A549 (cell line): ENCODE data around the gene PCBP3. TPM values are rescaled to one million over a fixed set of nuclear protein-coding genes. Genes with fewer than 3 reads are reported as not detected.

Source experiments
- ATAC-seq, 2 experiments: fragments of 200-7000 bp in 1 of 2; fragments of >200 bp in 1 of 2; cut with Nextera tagmentation in 1 of 2; cut with Tn5 transposase in 1 of 2; 3 replicates each; pipeline versions ENCODE4 v1.8.0 to v1.9.1; 2018 to 2020; ENCODE audit warnings: mild to moderate bottlenecking in 1 of 2, moderate library complexity in 1 of 2
- CTCF ChIA-PET: fragments of 300-600 bp; sonication (Branson Sonifier 250); formaldehyde crosslinking; extraction: SDS; loops from one replicate; lab custom pipeline; 2021; ENCODE audit warnings: antibody characterized with exemption, inconsistent platforms; lab: Yijun Ruan, JAX
- POLR2A ChIA-PET: fragments of 350-600 bp; formaldehyde crosslinking; extraction: SDS; loops from one replicate; lab custom pipeline; 2021; ENCODE audit warnings: antibody characterized with exemption, inconsistent platforms; lab: Yijun Ruan, JAX
- DNase-seq, 2 experiments: peaks; one replicate each; pipeline versions ENCODE4 v3.0.0 to v3.0.0-alpha.2; 2011 to 2016; ENCODE audit warnings: low read depth in 1 of 2, low spot score in 1 of 2
- FAIRE-seq: peaks from 2 replicates; lab custom pipeline; 2011; peaks lifted over from hg19 to GRCh38; lab: Jason Lieb, UNC
- H3K27ac ChIP-seq, 2 experiments: fragments of >200 bp; sonication (Bioruptor Twin); formaldehyde crosslinking; 3 replicates each; pipeline ENCODE4 v1.5.1; 2016 to 2017
- H3K4me1 ChIP-seq: fragments of >200 bp; sonication (Bioruptor Twin); formaldehyde crosslinking; 3 replicates; pipeline ENCODE4 v1.6.1; 2016
- H3K4me2 ChIP-seq: fragments of >200 bp; sonication (Bioruptor Twin); formaldehyde crosslinking; 3 replicates; pipeline ENCODE4 v1.6.1; 2016
- H3K4me3 ChIP-seq: fragments of >200 bp; sonication (Bioruptor Twin); formaldehyde crosslinking; 3 replicates; pipeline ENCODE4 v1.5.1; 2016
- H3K9me3 ChIP-seq: fragments of >200 bp; sonication (Bioruptor Twin); formaldehyde crosslinking; 3 replicates; pipeline ENCODE4 v1.6.1; 2016
- BHLHE40 ChIP-seq: IDR thresholded peaks from 2 replicates; pipeline ENCODE4 v1.6.1; 2012; ENCODE audit warnings: low read depth, low read length, inconsistent platforms
- CEBPB ChIP-seq, 2 experiments: fragments of >200 bp in 1 of 2; sonication (Bioruptor Twin) in 1 of 2; formaldehyde crosslinking in 1 of 2; IDR thresholded peaks; 2 replicates each; pipeline ENCODE4 v1.6.1; 2012 to 2016
- CHD4 ChIP-seq: fragments of 200-600 bp; sonication (generic); IDR thresholded peaks from 2 replicates; pipeline ENCODE4 v1.6.1; 2016; ENCODE audit warnings: antibody characterized with exemption, mild to moderate bottlenecking, borderline replicate concordance
- E2F6 ChIP-seq: IDR thresholded peaks from 2 replicates; pipeline ENCODE4 v1.6.1; 2012; ENCODE audit warnings: low read depth, borderline replicate concordance
- EHF ChIP-seq: fragments of 250-450 bp; sonication (Bioruptor Pico); IDR thresholded peaks from 2 replicates; pipeline ENCODE4 v1.5.0; 2020; ENCODE audit warnings: mild to moderate bottlenecking
- ELK1 ChIP-seq: fragments of 150-350 bp; IDR thresholded peaks from 2 replicates; pipeline ENCODE4 v1.6.1; 2014; ENCODE audit warnings: low read depth, mild to moderate bottlenecking, low read length
- ESRRA ChIP-seq: fragments of 150-350 bp; IDR thresholded peaks from 2 replicates; pipeline ENCODE4 v1.6.1; 2014; ENCODE audit warnings: mild to moderate bottlenecking, low read length, borderline replicate concordance
- FOSB ChIP-seq: fragments of 250-450 bp; sonication (Bioruptor Pico); IDR thresholded peaks from 2 replicates; pipeline ENCODE4 v1.5.0; 2020; ENCODE audit warnings: mild to moderate bottlenecking, moderate library complexity
- GATA3 ChIP-seq: IDR thresholded peaks from 2 replicates; pipeline ENCODE4 v1.6.1; 2012; ENCODE audit warnings: borderline replicate concordance
- HES2 ChIP-seq: fragments of >200 bp; sonication (Bioruptor Twin); formaldehyde crosslinking; IDR thresholded peaks from 2 replicates; pipeline ENCODE4 v1.6.1; 2016
- HOXA7 ChIP-seq: fragments of 250-450 bp; sonication (Bioruptor Pico); IDR thresholded peaks from 2 replicates; pipeline ENCODE4 v1.5.0; 2020; ENCODE audit warnings: mild to moderate bottlenecking, moderate library complexity
- HOXB5 ChIP-seq: fragments of 250-450 bp; sonication (Bioruptor Pico); IDR thresholded peaks from 2 replicates; pipeline ENCODE4 v1.5.0; 2020; ENCODE audit warnings: mild to moderate bottlenecking, moderate library complexity
- JUNB ChIP-seq: fragments of >200 bp; sonication (Bioruptor Twin); formaldehyde crosslinking; IDR thresholded peaks from 2 replicates; pipeline ENCODE4 v1.6.1; 2016
- KDM1A ChIP-seq: fragments of 200-600 bp; sonication (generic); IDR thresholded peaks from 2 replicates; pipeline ENCODE4 v1.6.1; 2016; ENCODE audit warnings: low read depth, mild to moderate bottlenecking
- MAZ ChIP-seq: fragments of 150-350 bp; IDR thresholded peaks from 2 replicates; pipeline ENCODE4 v1.6.1; 2014; ENCODE audit warnings: antibody characterized with exemption, low read depth, low read length, borderline replicate concordance
- NR3C1 ChIP-seq: fragments of >200 bp; sonication (Bioruptor Twin); formaldehyde crosslinking; IDR thresholded peaks from 3 replicates; pipeline ENCODE4 v1.6.1; 2017
- PHF8 ChIP-seq: fragments of 200-600 bp; sonication (generic); IDR thresholded peaks from 2 replicates; pipeline ENCODE4 v1.6.1; 2016; ENCODE audit warnings: low read depth, mild to moderate bottlenecking, antibody characterized with exemption, moderate library complexity, borderline replicate concordance
- POLR2A ChIP-seq: IDR thresholded peaks from 2 replicates; pipeline ENCODE4 v1.6.1; 2012; ENCODE audit warnings: mild to moderate bottlenecking, low read length
- POLR2AphosphoS2 ChIP-seq: conservative IDR thresholded peaks from 2 replicates; pipeline ENCODE4 v1.6.1; 2012; ENCODE audit warnings: low read length, improper control_type of control experiment, inconsistent platforms
- RAD21 ChIP-seq, 2 experiments: fragments of >200 bp in 1 of 2; sonication (Bioruptor Twin) in 1 of 2; formaldehyde crosslinking in 1 of 2; IDR thresholded peaks in 1 of 2; conservative IDR thresholded peaks in 1 of 2; 2 replicates in 1 of 2; 3 replicates in 1 of 2; pipeline ENCODE4 v1.6.1; 2012 to 2018; ENCODE audit warnings: inconsistent platforms in 1 of 2
- RCOR1 ChIP-seq: fragments of 150-350 bp; IDR thresholded peaks from 2 replicates; pipeline ENCODE4 v1.6.1; 2014; ENCODE audit warnings: antibody characterized with exemption, low read length, low read depth
- REST ChIP-seq: fragments of 200-600 bp; sonication (generic); IDR thresholded peaks from 2 replicates; pipeline ENCODE4 v1.6.1; 2016; ENCODE audit warnings: antibody characterized with exemption, mild to moderate bottlenecking, moderate library complexity
- RFX5 ChIP-seq: fragments of 450-650 bp; IDR thresholded peaks from 2 replicates; pipeline ENCODE4 v1.7.1; 2014; ENCODE audit warnings: antibody characterized with exemption, mild to moderate bottlenecking, moderate library complexity
- TP53 ChIP-seq: fragments of 250-450 bp; sonication (Bioruptor Pico); IDR thresholded peaks from 2 replicates; pipeline ENCODE4 v1.5.0; 2021; ENCODE audit warnings: mild to moderate bottlenecking, moderate library complexity
- USF2 ChIP-seq: fragments of 450-650 bp; IDR thresholded peaks from 2 replicates; pipeline ENCODE4 v1.6.1; 2014; ENCODE audit warnings: antibody characterized with exemption
- ZSCAN20 ChIP-seq: fragments of 250-450 bp; sonication (Bioruptor Pico); IDR thresholded peaks from 2 replicates; pipeline ENCODE4 v1.8.0; 2022; ENCODE audit warnings: mild to moderate bottlenecking, moderate library complexity
- WGBS: methylation state at CpG from one replicate; pipeline ENCODE4 v1.1.6; 2017; ENCODE audit errors: missing lambda C conversion rate; 5-methylcytosine and 5-hydroxymethylcytosine counted together
- polyA plus RNA-seq, 4 experiments: library from polyadenylated mRNA; depleted of rRNA in 3 of 4; stranded (reverse); fragments of >200 nt; fragmentation: RNase III in 1 of 4; extraction: RNeasy Plus Mini Kit Qiagen cat#74134 plus additional on column Dnase treatment in 1 of 4; gene quantifications; 2 replicates in 3 of 4; 3 replicates in 1 of 4; pipeline ENCODE4 v1.2.3, GENCODE V29; 2011 to 2017

The PCBP3 gene
- polyA plus RNA-seq, 2 of the 4 experiments (the other 2 are of a cell fraction), result 0.30 to 0.34 TPM

GRCh38 chr21:45889961-45890360, 246.4 kb downstream of the PCBP3 start:
- Histone ChIP-seq H3K4me2 (no peak overlapping the region), H3K4me1 (no peaks in the 10 kb centered on the region), H3K9me3 (no peaks in the 10 kb centered on the region), H3K27ac (no peak overlapping the region), H3K4me3 (no peak overlapping the region)
- ATAC-seq (no peak), DNase-seq (no peak), FAIRE-seq (no peak)
- WGBS, result 23% methylated on average over 6 of the region's 10 CpGs
- POLR2A ChIA-PET, result no interaction called here
- CTCF ChIA-PET, result interaction anchor here (3.0 kb wide), 1 partner anchor 10 kb away, joined by 15 read pairs; no protein-coding TSS in a partner anchor
- TF ChIP-seq BHLHE40, result no peak
- TF ChIP-seq E2F6, result no peak
- TF ChIP-seq RAD21 (conservative IDR thresholded peaks at IDR 0.05 in 1 of 2, IDR thresholded peaks at IDR 0.05 in 1 of 2), result no peak
- TF ChIP-seq HOXB5 (CRISPR knock-in tag), result no peak
- TF ChIP-seq MAZ, result no peak
- TF ChIP-seq RCOR1, result no peak
- TF ChIP-seq KDM1A, result no peak
- TF ChIP-seq HOXA7 (CRISPR knock-in tag), result no peak
- no peak for TF ChIP-seq GATA3
- no peak for TF ChIP-seq USF2
- no peak for TF ChIP-seq ESRRA
- no peak for TF ChIP-seq FOSB
- no peak for TF ChIP-seq TP53 (CRISPR knock-in tag)

- ChIA-PET POLR2A (no interaction called here), CTCF (no interaction called here)
- Histone ChIP-seq H3K4me1 (no peaks in the 10 kb centered on the region), H3K27ac (no peak overlapping the region), H3K4me2 (no peak overlapping the region), H3K4me3 (no peak overlapping the region), H3K9me3 (no peaks in the 10 kb centered on the region)
- TF ChIP-seq RFX5 (no peak), NR3C1 (no peak), EHF (CRISPR knock-in tag) (no peak), HES2 (no peak), RAD21 (conservative IDR thresholded peaks at IDR 0.05 in 1 of 2, IDR thresholded peaks at IDR 0.05 in 1 of 2) (no peak), REST (no peak), CEBPB (IDR thresholded peaks at IDR 0.05) (no peak), POLR2A (no peak), KDM1A (no peak), PHF8 (no peak), CHD4 (no peak), ZSCAN20 (no peak), JUNB (no peak), ESRRA (no peak), POLR2AphosphoS2 (no peak), ELK1 (no peak)
- no peak for FAIRE-seq
- DNase-seq, result no peak
- WGBS, result 52% methylated on average over 11 of the region's 26 CpGs
- ATAC-seq, result no peak
Observed at GRCh38 chr21:45891388-45892155, 248.0 kb downstream of the PCBP3 start.
